Dermis blood vessel endothelial cell (primary cell): ENCODE data around the gene TCF4. TPM values are rescaled to one million over a fixed set of nuclear protein-coding genes. Genes with fewer than 3 reads are reported as not detected.

Experiments used
- DNase-seq: peaks from one replicate; pipeline ENCODE4 v3.0.0; 2010
- total RNA-seq: library from RNA; depleted of rRNA; stranded (reverse); fragments of >200 nt; gene quantifications from 2 replicates; pipeline ENCODE4 v1.2.3, GENCODE V29; 2014

Gene TCF4
- total RNA-seq, 1 donor from 2014 or later = 759 TPM

DNA sequence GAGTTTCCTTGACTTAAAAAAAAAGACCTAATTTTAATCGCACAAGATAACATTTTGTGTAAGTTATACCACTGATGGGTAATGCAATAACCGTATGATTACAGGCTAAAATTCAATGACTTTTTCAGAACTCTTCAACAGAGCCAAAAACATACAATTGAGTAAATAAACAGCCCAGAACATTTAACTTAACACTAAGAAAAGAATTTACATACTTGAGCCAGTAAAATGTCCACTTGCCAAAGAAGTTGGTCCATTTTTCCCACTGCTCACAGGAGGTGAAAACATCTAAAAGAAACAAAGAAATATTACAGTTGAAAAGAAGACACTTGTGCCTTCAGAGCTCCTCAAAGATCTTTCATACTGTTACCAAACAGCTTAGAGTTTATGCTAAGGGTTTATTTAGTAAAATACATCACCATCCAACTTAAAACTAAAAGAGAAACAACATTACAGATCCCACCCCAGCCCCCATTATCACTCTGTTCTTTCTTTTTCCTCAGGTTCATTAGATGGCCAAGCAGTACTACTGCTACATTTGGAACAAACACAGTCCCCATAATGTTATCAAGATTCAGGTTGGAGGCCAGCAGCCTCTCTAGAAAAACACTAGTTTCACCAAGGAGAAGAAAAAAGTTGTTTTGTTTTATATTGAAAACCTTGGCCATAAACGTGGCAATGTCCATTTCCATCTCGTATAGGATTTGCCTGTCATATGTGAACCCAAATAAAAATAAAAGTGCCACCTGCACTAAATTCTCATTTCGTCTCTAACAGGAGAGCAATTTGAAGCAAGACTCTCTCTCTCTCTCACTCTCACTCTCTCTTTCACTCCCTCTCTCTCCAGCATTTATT lies 2.7 kb downstream of the TCF4 start:
- DNase-seq = peak; percentile 4

DNA sequence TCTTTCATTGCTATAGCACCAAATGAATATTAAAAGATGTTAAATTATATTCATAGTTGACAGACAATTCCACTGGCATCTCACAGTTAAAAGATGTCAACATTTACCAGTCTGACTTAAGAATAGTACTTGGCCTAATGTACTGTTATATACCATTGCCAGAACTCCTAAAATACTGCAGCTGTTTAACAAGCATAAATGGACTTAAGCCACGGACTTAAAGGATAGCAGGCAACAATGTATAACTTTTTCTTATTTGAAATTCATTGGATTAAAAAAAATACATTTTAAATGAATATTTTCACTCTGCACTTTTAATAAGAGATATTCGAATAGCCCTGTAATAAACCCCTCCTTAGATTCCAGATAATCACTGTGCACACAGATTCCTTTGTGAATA lies 3.8 kb downstream of the TCF4 start:
- no peak for DNase-seq

DNA sequence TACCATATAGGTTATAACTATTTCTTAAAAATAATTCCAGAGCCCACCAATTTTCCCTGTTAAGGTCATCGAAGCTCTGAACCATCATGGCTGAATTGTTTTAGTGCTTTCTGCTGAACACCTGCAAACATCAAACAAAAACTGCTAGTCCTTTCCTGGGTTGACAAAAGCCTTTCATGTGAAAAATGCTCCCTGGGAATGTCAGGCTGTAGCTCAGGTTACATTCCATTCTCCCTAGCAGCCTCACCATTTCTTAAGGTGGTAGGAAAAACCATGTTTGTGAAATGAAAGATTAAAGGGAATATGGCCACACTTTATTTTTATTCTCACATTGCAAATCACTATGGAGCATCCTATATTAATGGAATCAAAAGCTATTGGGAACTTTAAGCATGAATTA lies 5.7 kb downstream of the TCF4 start:
- peak; percentile 26 for DNase-seq

DNA sequence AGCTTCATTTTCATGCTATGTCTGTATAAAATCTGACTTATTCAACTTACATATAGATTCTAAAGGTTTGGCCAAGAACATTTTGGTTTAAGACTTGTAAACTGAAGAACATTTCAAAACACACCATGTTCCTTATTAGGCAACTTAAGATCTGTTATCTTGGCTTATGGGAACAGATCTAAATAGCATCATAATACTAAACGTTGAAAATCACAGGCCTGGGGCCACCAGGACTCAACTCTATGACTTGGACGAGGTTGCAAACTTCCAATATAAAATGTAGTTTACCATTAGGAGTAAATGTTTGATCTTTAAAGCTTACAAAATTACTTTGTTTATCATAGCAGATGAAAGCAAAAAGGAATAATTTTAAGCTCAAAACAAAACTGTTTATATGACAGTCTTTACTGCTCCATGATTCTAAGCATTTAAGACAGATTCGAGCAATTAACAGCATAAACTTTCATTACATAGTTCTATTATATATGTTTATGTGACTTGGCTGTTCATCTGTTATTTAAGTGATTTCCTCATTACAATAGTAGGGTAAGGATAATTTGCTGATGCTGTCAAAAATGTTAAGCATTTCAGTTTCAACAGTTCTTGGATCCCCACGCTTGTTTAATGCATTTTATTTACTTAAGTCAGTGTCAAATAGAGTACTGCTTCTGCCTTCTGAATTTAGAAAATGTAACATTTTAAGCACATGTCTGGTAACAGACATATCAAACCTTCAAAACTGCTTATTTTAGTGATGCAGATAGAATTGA lies 8.3 kb downstream of the TCF4 start:
- no peak for DNase-seq

DNA sequence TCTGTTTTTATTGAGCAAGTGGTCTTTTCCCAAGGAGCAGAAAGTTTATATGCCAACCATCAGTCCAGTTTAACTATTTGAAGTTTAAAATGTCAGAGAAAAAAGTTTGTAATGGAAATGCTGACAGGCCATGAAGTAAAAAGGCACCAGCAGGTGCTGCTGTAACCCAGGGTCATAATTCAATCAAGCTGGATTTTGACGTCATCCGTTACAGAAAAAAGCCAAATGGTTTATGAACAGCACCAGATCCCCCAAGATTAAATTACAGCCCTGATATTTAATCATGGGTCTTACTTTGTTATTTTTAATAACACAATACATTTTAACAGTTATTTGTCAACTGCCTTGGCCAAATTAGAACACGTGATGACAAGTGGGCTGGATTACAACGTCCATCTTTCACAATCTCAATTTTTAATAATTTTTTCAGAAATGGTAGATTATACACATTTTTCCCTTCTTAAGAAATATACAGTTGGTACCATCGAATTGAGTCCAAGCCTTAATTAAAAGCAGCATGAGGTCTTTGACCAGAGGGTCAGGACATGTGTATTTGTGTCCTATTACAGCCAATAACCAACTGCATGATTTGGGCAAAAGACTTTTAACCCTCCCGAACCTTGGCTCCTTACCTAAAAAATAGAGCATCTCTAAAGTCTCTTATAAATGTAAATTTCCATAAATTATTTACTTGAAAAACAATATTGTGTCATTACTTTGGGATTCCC lies 10.0 kb downstream of the TCF4 start:
- DNase-seq = peak; percentile 23

DNA sequence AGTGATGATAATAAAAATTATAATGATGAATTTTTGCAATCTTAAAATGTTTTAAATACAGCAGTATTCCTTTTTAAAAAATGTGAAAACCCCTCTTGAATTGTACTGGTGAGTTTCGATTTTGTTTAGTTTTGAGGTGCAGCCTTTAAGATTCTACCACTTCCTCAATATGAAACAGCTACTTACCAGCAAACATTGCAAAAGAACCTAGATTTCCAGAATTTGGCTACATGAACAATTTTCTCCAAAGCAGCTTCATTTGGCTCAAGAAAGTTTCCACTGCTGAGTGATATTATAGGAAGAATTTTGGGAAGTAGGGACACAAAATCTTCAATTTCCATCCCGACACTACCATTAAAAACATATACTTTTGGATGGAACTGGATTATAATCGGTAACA lies 12.0 kb downstream of the TCF4 start:
- no peak for DNase-seq

DNA sequence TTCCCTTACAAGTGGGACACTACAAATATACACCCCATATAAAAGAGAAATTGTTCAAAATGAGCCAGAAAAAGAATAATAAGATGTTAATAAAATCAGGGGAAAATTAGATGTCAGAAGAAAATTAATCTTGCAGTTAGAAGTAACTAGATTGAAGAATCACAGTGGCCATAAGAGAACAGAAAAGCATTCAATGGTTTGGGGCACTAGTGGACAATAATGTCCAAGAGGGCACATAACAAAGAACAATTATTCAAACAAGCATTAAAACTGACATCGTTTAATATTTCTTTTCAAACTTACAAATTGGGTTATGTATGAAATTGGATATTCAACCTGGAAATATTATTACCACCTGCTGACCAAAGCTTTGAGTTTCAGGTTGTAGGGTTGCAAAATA lies 12.9 kb downstream of the TCF4 start:
- no peak for DNase-seq

DNA sequence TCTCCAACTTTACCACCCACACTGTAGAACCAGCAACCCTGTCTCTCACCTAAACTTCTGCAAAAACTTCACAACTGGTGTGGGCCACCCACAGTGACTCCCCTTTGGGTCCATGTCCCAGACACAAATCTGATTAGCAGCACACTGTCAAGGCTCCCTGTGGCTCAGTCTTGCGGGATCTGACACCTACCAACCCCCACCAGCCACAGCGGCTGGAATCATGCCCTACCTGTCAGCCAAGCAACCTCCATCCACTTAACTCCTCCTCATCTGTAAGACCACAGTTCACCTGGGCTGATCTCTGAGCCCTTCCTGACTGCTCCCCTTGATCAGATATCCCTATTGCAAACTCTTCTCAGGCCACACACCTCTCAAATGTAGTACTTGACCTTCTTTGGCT lies 14.6 kb downstream of the TCF4 start:
- no peak for DNase-seq

DNA sequence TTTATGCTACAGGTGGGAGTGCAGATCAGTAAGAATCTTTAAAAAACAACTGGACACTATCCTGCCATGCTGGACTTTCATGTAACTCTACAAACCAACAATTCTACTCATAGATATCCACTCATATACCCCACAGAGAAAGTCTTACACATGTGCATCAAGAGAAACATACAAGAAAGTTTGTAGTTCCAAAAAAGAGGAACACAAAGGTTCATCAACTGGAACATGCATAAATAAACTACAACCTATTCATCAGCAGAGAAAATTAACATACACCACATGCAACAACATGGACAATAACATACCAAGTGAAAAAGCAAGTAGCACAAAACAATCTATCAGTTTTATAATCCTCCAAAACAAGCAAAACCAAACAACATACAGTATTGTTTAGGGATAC lies 17.0 kb downstream of the TCF4 start:
- no peak for DNase-seq

DNA sequence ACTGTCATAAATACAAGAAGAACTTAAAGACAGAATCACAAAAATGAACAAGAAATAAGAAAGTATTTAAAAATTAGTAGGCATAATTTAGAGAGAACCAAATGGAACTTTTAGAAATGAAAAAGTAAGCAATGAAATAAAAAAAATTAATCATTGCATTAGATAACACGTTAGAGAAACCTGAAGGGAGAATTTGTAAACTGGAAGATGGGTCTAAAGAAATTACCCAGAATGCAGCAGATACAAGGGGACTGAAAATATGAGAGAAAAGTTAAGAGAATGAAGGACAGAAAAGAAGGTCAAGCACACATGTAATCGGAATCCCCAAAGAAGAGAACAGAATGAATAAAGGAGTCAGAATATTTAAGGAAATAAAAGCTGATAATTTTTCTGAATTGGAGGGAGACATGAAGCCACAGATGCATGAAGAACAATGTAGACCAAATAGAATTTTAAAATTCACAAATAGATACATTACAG lies 21.5 kb downstream of the TCF4 start:
- DNase-seq = no peak

DNA sequence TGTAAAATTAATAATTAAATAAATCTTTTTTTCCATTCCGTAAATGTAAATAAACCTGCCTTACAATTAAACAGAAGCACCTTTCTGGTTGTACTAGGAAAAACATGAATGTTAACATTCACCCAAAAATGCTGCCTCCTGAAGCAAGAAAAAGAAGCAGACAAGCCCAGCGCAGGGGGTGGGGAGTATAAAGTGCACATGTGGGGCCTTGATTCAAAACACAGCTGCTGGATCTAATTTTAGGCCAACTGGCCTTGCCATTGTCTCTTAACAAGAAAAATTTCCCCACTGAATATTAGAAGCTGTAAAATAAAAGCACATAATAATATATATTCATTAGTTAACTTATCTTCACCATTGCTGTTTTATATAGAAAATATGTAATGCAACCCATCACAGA lies 28.3 kb downstream of the TCF4 start:
- no peak for DNase-seq

DNA sequence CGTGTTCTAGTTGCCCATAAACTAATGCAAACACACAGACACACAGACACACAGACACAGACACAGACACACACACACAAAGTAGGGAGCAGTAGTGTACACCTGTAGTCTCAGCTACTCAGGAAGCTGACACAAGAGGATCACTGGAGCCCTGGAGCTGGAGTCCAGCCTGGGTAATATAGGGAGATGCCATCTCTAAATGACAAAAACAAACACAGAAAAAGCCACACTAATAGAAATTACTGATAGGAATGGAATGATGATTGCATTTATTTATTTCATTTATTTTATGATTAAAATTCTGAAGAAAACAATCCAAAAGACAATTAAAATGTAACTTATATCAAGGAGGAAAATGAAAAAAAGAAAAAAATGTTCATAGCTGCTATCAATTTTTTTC lies 30.8 kb downstream of the TCF4 start:
- DNase-seq = no peak

DNA sequence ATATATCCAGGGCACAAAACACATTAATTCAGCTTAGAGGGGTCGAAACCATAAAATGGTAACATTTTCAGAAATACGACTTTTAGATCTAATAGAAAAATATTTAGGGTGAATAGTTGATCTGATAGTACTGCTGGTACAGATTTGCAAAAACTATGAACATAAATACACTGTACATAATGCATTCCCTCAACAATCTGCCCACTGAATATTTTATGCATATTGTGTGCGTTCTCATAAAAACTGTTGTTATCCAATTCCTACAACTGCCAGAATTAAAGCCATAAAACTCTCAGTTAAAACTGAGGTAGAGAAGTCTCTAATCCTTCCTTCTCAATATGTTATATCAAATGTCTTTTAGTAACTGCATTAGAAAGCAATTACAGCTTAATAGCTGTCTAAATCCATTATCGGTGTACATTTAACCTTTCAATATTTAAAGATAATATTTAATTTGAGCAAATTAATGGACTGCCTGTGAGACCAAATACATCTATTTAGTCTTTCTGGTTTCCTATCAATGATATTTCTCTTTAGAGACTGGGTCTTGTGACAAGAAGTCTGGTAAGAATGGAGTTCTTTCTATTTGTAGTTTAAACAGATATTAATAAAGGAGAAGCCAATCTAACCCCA lies 32.5 kb downstream of the TCF4 start:
- DNase-seq = no peak

DNA sequence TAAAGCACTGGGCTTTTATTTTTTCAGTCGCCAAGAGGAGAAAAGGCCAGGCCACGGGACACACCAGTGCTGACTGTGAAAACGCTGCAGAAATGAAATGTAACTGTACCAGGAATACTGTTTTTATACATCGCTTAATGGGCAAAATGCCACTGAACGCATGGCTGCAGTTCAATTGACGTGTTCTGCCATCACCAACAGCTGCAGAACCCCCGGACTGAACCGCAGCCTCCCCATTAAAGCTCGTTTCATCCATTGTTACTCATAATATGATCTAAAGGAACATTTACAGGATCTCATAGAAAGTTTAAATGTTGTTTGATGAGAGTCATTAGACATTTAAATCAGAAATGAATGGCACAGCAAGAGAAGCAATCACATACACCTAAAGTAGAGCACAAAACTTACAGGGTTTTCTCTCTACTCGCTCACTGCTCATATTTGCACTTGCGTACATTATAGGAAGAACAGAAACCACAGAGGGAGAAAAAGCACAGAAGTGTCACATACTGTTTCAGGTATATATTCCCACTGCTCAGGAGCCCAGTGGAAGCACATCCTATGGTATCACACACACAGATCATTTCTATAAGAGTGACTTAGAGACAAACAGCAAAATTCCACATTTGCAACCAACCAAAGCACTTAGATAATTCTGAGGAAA lies 35.3 kb downstream of the TCF4 start:
- no peak for DNase-seq

DNA sequence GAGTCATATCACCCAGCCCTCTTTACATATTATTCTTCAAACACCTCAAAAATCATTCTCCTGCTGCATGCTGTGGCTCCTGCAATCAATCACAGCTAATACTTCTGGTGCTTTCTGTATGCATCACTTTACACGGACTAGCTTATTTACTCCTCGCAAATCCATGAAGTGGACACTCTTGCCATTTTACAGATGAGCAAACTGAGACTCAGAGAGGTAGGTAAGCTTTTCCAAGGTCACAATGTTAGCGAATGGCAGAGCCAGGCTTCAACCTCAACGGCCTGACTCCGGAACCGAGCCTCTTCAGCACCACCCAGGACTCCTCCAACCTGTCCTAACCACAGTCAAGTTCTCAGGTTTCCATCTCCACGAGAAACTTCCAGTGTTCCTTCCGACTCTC lies 36.8 kb downstream of the TCF4 start:
- no peak for DNase-seq

DNA sequence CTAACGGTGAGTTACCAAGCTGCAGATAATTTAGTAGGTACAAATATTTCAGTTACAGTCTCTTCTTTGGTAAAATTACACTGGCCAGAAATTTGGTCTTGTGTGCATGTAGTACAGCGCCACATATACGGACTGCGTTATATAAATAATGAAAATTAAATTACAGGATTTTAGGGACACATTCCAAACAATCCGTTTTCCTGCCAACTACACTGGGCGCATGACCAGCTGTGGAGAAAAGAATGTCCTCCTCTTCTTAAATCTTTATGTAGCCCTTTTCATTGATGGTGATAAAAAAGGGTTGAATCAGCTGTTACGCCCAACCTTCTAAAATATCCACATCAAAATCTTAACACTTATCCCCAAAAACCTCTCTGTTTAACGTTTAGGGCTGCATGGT lies 37.5 kb downstream of the TCF4 start:
- no peak for DNase-seq

DNA sequence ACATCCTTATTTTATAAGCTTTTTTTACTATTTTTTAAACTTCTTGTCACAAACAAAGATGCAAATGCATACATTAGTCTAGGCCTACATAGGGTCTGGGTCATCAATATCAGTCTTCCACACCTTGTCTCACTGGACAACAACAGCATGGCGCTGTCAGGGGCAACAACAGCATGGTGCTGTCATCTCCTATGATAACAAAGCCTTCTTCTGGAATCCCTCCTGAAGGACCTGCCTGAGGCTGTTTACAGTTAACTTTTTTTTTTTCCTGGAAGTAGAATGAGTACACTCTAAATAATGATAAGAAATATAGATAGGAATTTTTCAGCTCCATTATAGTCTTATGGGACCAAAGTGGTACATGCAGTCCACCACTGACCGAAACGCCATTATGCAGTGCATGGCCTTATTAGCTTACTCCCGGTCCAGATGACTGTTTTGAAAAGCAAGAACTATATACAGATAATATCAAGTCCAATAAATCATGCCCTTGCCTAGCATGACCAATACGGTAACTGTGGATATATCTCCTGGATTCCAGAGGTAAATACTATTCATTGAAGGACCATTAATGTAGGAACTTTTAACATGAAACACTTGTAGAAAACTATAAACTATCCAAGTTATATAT lies 38.4 kb downstream of the TCF4 start:
- DNase-seq = no peak

DNA sequence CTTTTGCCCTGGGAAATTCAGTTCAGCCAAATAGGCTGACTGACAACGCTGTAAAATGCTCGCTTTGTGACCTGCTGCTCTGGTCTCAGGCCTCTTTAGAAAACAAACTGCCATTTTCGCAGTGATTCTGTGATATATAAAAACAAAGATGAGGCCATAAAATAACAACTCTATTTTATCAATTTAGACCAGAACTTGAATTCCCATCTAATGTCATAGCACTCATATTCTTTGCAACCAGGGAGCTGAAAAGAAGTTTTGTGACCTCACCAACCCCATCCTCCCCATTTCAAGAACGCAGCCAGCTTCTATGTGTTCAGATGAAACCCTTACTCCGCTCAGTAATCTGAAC lies 40.3 kb downstream of the TCF4 start:
- no peak for DNase-seq

DNA sequence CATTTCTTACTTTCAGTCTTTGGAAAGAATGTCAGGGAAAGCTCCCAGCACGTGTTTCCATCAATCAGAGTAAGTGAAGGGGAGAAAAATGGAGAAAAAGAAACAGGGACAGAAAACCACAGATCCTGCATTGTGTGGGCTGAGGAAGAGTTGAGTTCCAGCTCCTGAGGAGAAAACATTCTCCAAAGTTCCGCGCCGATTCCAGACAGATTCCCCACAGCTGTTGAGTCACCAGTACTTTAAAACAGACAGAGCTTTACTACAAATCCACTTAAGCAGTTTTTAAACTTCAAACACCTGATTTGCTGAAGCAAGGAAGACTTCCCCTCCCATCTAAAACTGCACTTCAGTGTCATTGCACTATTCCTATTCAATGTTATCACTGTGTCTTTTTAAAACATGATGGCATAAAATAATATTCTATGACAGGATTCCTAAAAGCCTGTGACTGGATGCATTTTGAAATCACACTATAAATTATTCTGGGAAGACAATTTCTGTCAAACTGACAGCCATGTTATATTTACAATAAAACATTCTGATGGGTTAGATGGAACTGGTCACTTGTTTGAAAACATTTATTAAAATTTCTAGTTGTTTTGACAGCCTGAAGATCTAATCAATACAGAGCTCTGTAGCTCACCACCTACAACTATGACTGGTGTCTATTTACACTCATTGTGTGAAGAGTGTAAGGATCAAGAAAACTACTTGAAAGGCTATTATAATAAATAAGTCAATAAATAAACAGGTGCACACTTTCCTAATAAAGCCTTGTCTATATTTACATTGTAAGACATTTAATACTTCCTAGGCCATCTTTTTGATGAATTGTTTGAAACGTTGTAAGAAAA lies 40.9 kb downstream of the TCF4 start:
- peak; percentile 7 for DNase-seq

DNA sequence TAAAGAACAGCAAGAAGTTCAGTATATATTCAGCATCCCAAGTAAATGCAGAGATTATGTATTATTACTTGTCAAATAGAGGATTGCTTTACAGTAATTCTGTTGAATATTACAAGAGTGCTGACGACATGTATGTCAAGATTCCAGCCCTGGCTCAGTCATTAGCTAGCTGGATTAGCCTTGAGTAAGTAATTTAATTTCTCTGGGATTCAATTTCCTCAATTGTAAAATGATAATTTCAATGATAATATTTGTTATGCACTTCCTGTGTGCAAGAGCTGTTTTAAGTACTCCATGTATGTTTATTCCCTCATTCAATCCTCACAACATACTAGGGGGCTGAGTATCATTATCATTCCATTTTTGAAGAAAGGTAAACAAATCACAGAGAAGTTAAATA lies 44.0 kb downstream of the TCF4 start:
- DNase-seq = no peak

DNA sequence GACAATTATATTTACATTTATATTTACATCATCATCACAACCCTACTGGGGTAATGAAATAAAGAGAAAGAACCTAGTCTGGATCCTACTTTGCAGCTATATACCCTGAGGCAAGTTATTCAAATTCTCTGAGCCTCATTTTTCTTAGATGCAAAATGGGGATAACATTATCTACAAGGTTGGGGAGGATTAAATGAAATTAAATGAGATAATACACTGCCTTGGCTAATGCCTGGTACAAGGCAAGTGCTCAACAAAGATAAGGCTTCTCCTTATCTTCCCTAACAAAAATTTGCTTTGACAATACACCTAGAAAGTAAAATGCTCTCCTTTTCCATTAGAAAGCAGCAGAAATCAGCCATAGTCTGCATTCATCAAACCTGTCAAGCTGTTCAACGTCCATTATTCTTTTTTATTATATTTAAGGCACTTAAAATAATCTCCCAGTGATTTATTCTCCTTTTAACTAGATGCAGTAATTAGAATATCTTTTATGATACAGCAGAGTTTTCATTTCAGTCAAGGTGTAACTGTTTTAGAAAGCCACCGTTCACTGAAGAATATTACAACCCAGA lies 44.8 kb downstream of the TCF4 start:
- DNase-seq = no peak
